OCI-LY7 (cell line): Measurements from ENCODE around the gene ZNF605. TPM values are rescaled to one million over a fixed set of nuclear protein-coding genes. Genes with fewer than 3 reads are reported as not detected.

Experiments
- BruUV-seq: library from RNA; stranded (reverse); fragments of 400-500 nt; replicated peaks from 2 replicates; lab custom pipeline; 2021; lab: Mats Ljungman, UMichigan
- CTCF ChIA-PET: fragments of 300-600 bp; sonication (Branson Sonifier 250); formaldehyde crosslinking; loops from one replicate; lab custom pipeline; 2022; ENCODE audit warnings: antibody characterized with exemption; ENCODE audit not compliant: unreplicated experiment; lab: Charles Lee
- POLR2A ChIA-PET: fragments of 300-600 bp; sonication (Branson Sonifier 250); formaldehyde crosslinking; loops from one replicate; lab custom pipeline; 2022; ENCODE audit warnings: antibody characterized with exemption; lab: Charles Lee
- DNase-seq: peaks from one replicate; pipeline ENCODE4 v3.0.0-alpha.2; 2015; ENCODE audit warnings: low spot score
- H2AFZ ChIP-seq: fragments of 200-600 bp; sonication (generic), shearing (Covaris generic); 2 replicates; pipeline ENCODE4 v1.6.1; 2014; ENCODE audit warnings: mild to moderate bottlenecking, antibody characterized with exemption, low read length, moderate library complexity
- H3K27ac ChIP-seq: fragments of 200-600 bp; sonication (generic); 2 replicates; pipeline ENCODE4 v1.5.1; 2014; ENCODE audit warnings: mixed run types, low read depth, mild to moderate bottlenecking, moderate library complexity, low read length, inconsistent platforms; ENCODE audit not compliant: poor library complexity, severe bottlenecking
- H3K36me3 ChIP-seq: fragments of 200-600 bp; sonication (generic); 2 replicates; pipeline ENCODE4 v1.6.1; 2014; ENCODE audit warnings: mild to moderate bottlenecking, antibody characterized with exemption, low read length, moderate library complexity, mixed read lengths; ENCODE audit not compliant: insufficient read depth
- H3K4me1 ChIP-seq: fragments of 200-600 bp; sonication (generic); 2 replicates; pipeline ENCODE4 v1.5.1; 2014; ENCODE audit warnings: mild to moderate bottlenecking, low read length; ENCODE audit not compliant: insufficient read depth, poor library complexity, severe bottlenecking
- H3K4me2 ChIP-seq: fragments of 200-600 bp; sonication (generic); 2 replicates; pipeline ENCODE4 v1.6.1; 2014; ENCODE audit warnings: mild to moderate bottlenecking, low read length
- H3K4me3 ChIP-seq: fragments of 200-600 bp; sonication (generic); 2 replicates; pipeline ENCODE4 v1.5.1; 2014; ENCODE audit warnings: mild to moderate bottlenecking, low read depth, low read length; ENCODE audit not compliant: poor library complexity, severe bottlenecking
- H3K79me2 ChIP-seq: fragments of 200-600 bp; sonication (generic); 2 replicates; pipeline ENCODE4 v1.6.1; 2016; ENCODE audit warnings: low read depth, mild to moderate bottlenecking, low read length, moderate library complexity, mixed read lengths; ENCODE audit not compliant: insufficient read depth
- H3K9me2 ChIP-seq: fragments of 200-600 bp; sonication (generic); 2 replicates; pipeline ENCODE4 v1.6.1; 2016; ENCODE audit warnings: mild to moderate bottlenecking, low read length, mixed read lengths; ENCODE audit not compliant: insufficient read depth
- H3K9me3 ChIP-seq: fragments of 200-600 bp; sonication (generic); 2 replicates; pipeline ENCODE4 v1.6.1; 2014; ENCODE audit warnings: mild to moderate bottlenecking, mixed run types, low read length, mixed read lengths
- H4K20me1 ChIP-seq: fragments of 200-600 bp; sonication (generic); 2 replicates; pipeline ENCODE4 v1.6.1; 2014; ENCODE audit warnings: mild to moderate bottlenecking, antibody characterized with exemption, low read length, moderate library complexity, mixed read lengths; ENCODE audit not compliant: insufficient read depth
- EZH2phosphoT487 ChIP-seq: fragments of 200-600 bp; sonication (generic); IDR thresholded peaks from 2 replicates; pipeline ENCODE4 v1.6.1; 2018; ENCODE audit warnings: low read depth, borderline replicate concordance, mild to moderate bottlenecking, mixed run types, antibody characterized with exemption, low read length, moderate library complexity, mixed read lengths
- intact Hi-C: fragments of 100-400 bp; cut with micrococcal nuclease; formaldehyde crosslinking; loops from one replicate; pipeline ENCODE4 v1.10.0; 2022; ENCODE audit not compliant: unreplicated experiment
- total RNA-seq, 2 experiments: library from RNA; depleted of rRNA in 1 of 2; stranded (reverse); fragments of >200 nt in 1 of 2; shearing (Covaris generic) in 1 of 2; gene quantifications; 2 replicates each; pipeline ENCODE4 v1.2.3, GENCODE V29; 2014 to 2022
- TF ChIP-seq, protein P1 (sequence below): fragments of 200-600 bp; sonication (generic); conservative IDR thresholded peaks from 2 replicates; pipeline ENCODE4 v1.5.1; 2014; ENCODE audit warnings: mild to moderate bottlenecking, antibody characterized with exemption, low read length, moderate library complexity, mixed read lengths

Gene ZNF605
- total RNA-seq, 2 experiments from 2014 or later: 6.6 to 13.9 TPM

DNA sequence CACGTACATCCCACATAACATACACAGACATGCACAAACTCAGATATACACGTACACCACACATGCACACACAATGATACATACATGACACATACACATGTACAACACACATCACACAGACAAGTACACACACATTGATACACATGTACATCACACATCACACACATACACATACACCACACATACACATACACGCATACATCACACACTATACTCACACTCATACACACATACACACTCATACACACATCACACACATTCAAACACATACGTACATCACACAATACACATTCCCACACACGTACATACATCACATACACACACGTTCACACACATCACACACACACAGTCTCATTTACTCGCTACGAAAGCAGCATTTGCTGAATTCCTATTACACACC is 4.5 kb downstream of the ZNF605 start:
- CTCF ChIA-PET: no interaction called here

DNA sequence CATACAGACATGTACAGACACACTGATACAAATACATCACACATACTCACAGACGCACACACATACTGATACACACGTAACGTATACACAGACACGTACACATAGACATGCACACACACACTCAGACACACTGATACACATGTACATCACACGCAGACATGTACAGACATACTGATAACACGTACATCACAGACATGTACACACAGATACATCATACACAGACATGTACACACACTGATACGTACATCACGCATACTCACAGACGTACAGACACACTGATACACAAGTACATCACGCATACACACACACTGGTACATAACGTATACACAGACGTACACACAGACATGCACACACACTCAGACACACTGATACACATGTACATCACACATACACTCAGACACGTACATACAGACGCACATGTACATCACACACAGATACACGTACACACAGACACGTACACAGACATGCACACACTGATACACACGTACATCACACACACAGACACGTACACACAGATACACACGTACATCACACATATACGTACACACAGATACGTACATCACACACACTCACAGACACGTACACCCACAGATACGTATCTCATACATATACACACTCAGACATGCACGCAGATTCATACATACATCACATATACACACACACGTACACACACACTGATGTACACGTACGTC is 5.1 kb downstream of the ZNF605 start:
- peaks cover 30% of the 10 kb centered on the region; the same call in 1 of the 2 replicates for H3K9me3 ChIP-seq
- CTCF ChIA-PET: no interaction called here

More for the DNA sequence above, 4.5 kb downstream of the ZNF605 start:
- BruUV-seq: no TSS peak
- POLR2A ChIA-PET: no interaction called here
- Histone ChIP-seq H3K36me3 (no peaks in the 10 kb centered on the region; the same call in 1 of the 2 replicates), H3K4me1 (peaks cover 5% of the 10 kb centered on the region), H3K27ac (no peak overlapping the region), H3K79me2 (no peaks in the 10 kb centered on the region), H3K9me2 (no peaks in the 10 kb centered on the region), H3K4me3 (no peak overlapping the region), H3K4me2 (no peak overlapping the region), H3K9me3 (peaks cover 34% of the 10 kb centered on the region; the same call in 1 of the 2 replicates), H4K20me1 (no peaks in the 10 kb centered on the region), H2AFZ (no peak overlapping the region)
- intact Hi-C loops: no loop called here
- no peak for TF ChIP-seq EZH2phosphoT487
- TF ChIP-seq, protein P1, sequence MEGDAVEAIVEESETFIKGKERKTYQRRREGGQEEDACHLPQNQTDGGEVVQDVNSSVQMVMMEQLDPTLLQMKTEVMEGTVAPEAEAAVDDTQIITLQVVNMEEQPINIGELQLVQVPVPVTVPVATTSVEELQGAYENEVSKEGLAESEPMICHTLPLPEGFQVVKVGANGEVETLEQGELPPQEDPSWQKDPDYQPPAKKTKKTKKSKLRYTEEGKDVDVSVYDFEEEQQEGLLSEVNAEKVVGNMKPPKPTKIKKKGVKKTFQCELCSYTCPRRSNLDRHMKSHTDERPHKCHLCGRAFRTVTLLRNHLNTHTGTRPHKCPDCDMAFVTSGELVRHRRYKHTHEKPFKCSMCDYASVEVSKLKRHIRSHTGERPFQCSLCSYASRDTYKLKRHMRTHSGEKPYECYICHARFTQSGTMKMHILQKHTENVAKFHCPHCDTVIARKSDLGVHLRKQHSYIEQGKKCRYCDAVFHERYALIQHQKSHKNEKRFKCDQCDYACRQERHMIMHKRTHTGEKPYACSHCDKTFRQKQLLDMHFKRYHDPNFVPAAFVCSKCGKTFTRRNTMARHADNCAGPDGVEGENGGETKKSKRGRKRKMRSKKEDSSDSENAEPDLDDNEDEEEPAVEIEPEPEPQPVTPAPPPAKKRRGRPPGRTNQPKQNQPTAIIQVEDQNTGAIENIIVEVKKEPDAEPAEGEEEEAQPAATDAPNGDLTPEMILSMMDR: no peak
- DNase-seq: no peak

More for the DNA sequence above, 5.1 kb downstream of the ZNF605 start:
- Histone ChIP-seq H3K4me2 (no peak overlapping the region), H3K27ac (no peak overlapping the region), H2AFZ (no peak overlapping the region), H3K9me2 (no peaks in the 10 kb centered on the region), H3K4me3 (no peak overlapping the region), H4K20me1 (no peaks in the 10 kb centered on the region), H3K79me2 (no peaks in the 10 kb centered on the region), H3K36me3 (peaks cover 5% of the 10 kb centered on the region; the same call in 1 of the 2 replicates), H3K4me1 (peaks cover 5% of the 10 kb centered on the region)
- no TSS peak for BruUV-seq
- DNase-seq: no peak
- TF ChIP-seq EZH2phosphoT487: no peak
- TF ChIP-seq, protein P1: no peak
- POLR2A ChIA-PET: no interaction called here
- intact Hi-C loops: no loop called here
